ENCODE measurements around the gene SLC35B2.

DNA sequence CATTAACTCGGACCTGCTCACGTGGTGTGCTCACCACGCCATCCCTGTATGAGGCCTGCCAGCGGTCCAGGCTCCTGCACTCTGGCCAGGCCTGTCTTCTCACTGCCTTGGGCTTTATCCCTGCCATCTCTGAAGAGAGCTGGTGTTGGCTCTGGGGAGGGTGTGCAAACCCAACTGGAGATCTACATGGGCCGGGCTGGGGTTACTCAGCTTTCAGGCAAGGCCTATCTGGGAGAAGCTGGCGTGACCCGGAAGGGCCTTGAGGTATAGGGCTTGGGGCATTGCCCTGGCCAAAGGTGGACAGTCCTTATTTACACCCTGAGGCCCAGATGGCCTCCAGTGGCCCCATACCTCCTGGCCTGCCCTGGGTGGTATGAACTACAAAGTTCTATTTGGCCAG lies 28.9 kb downstream of the SLC35B2 start:
- TF ChIP-seq, protein P1, sequence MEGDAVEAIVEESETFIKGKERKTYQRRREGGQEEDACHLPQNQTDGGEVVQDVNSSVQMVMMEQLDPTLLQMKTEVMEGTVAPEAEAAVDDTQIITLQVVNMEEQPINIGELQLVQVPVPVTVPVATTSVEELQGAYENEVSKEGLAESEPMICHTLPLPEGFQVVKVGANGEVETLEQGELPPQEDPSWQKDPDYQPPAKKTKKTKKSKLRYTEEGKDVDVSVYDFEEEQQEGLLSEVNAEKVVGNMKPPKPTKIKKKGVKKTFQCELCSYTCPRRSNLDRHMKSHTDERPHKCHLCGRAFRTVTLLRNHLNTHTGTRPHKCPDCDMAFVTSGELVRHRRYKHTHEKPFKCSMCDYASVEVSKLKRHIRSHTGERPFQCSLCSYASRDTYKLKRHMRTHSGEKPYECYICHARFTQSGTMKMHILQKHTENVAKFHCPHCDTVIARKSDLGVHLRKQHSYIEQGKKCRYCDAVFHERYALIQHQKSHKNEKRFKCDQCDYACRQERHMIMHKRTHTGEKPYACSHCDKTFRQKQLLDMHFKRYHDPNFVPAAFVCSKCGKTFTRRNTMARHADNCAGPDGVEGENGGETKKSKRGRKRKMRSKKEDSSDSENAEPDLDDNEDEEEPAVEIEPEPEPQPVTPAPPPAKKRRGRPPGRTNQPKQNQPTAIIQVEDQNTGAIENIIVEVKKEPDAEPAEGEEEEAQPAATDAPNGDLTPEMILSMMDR (IDR thresholded peaks at IDR 0.05) = no peak
- TF ChIP-seq POLR2A (IDR thresholded peaks at IDR 0.05) = no peak

Measured in body of pancreas (tissue), 4 donors.